ENCODE measurements around the gene ERBB2. TPM values are rescaled to one million over a fixed set of nuclear protein-coding genes. Genes with fewer than 3 reads are reported as not detected.

ERBB2 gene
- total and polyA plus RNA-seq, 2 of the 4 experiments (the other 2 are of a cell fraction): 28.7 to 33.3 TPM

- TF ChIP-seq USF2 (IDR thresholded peaks at IDR 0.05; ENCODE audit: low read depth, low read length) (0 out of 2 replicates have a peak, but pooled peaks have one; percentile 16), RAD21 (IDR thresholded peaks at IDR 0.05; ENCODE audit: low read length) (peak; percentile 89), CEBPB (IDR thresholded peaks at IDR 0.05; ENCODE audit: low read depth, low read length) (no peak)
These were observed 54.5 kb downstream of the ERBB2 start (continued) for GRCh38 chr17:39754161-39754957.

All from IMR-90 (cell line).